SH-SY5Y (cell line): ENCODE data around the gene PLEKHS1.

Source experiments
- GATA2 ChIP-seq: IDR thresholded peaks from 2 replicates; pipeline ENCODE4 v1.6.1; 2011; ENCODE audit warnings: mild to moderate bottlenecking, low read depth, low read length
- GATA3 ChIP-seq: IDR thresholded peaks from 2 replicates; pipeline ENCODE4 v1.6.1; 2011; ENCODE audit warnings: low read depth, mild to moderate bottlenecking, low read length, moderate library complexity

DNA sequence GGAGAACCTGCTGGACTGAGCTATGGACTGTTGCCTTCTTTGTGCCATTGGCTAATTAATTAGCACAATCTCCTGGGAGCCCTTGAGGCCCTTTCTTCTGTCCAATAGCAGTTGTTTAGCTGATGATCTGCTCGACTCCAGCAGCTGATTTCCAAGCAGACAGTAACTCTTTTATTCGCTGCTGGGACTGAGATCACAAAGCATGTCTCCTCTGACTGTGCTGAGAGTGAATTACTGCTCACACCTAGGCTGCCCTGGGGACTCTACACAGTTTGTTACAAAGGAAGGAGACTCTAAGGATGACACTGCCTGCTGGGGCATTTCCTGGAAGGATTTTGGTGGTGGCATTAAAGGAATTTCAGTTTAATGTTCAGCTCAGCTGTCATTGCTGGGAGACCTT is 40.3 kb upstream of the PLEKHS1 start:
- TF ChIP-seq GATA2 (no peak), GATA3 (no peak)
